B cell (primary cell): ENCODE measurements around the gene SUCLG2. TPM values are rescaled to one million over a fixed set of nuclear protein-coding genes. Genes with fewer than 3 reads are reported as not detected.

Experiments
- ATAC-seq: fragments of 200-7000 bp; cut with Tn5 transposase; one replicate; pipeline ENCODE4 v1.10.0; 2021; ENCODE audit warnings: low read depth, mild to moderate bottlenecking, moderate number of reproducible peaks, moderate library complexity
- CTCF ChIA-PET: fragments of 350-600 bp; sonication (Branson Sonifier 250); formaldehyde crosslinking; loops from one replicate; lab custom pipeline; 2021; ENCODE audit warnings: antibody characterized with exemption, inconsistent platforms; lab: Charles Lee
- POLR2A ChIA-PET: fragments of 350-600 bp; sonication (Branson Sonifier 250); formaldehyde crosslinking; loops from one replicate; lab custom pipeline; 2021; ENCODE audit warnings: antibody characterized with exemption; lab: Charles Lee
- DNase-seq: peaks from one replicate; pipeline ENCODE4 v3.0.0; 2013
- H2AFZ ChIP-seq: 2 replicates; pipeline ENCODE4 v1.6.1; 2012; ENCODE audit warnings: mild to moderate bottlenecking, low read depth, low read length; ENCODE audit not compliant: insufficient read depth, poor library complexity, severe bottlenecking
- H3K27ac ChIP-seq, 2 donors: 1 replicate in 1 of 2; 2 replicates in 1 of 2; pipeline ENCODE4 v1.5.1; 2012 to 2013; ENCODE audit warnings: low read length in 2 of 2, mild to moderate bottlenecking in 2 of 2, moderate library complexity in 1 of 2
- H3K27me3 ChIP-seq, 4 experiments: fragments of 200-600 bp in 1 of 4; sonication (generic) in 1 of 4; replicated peaks in 1 of 4; 1 replicate in 2 of 4; 2 replicates in 2 of 4; pipeline versions ENCODE4 v1.6.1 to v1.7.0; 2013 to 2016; ENCODE audit warnings: low read length in 3 of 4, mild to moderate bottlenecking in 2 of 4, mixed read lengths in 1 of 4, moderate library complexity in 1 of 4; ENCODE audit not compliant: insufficient read depth in 4 of 4, control insufficient read depth in 3 of 4; ENCODE audit errors: control extremely low read depth in 1 of 4
- H3K36me3 ChIP-seq, 2 experiments: replicated peaks in 1 of 2; 1 replicate in 1 of 2; 2 replicates in 1 of 2; pipeline versions ENCODE4 v1.6.1 to v1.7.1; 2013; ENCODE audit warnings: low read length in 1 of 2; ENCODE audit not compliant: insufficient read depth in 2 of 2, control insufficient read depth in 1 of 2; ENCODE audit errors: control extremely low read depth in 1 of 2, extremely low read depth in 1 of 2
- H3K4me1 ChIP-seq, 2 donors: fragments of 200-600 bp in 1 of 2; sonication (generic) in 1 of 2; 1 replicate in 1 of 2; 2 replicates in 1 of 2; pipeline versions ENCODE4 v1.5.1 to v1.6.1; 2013 to 2017; ENCODE audit warnings: low read length in 2 of 2; ENCODE audit not compliant: control insufficient read depth in 2 of 2, insufficient read depth in 2 of 2
- H3K4me2 ChIP-seq: replicated peaks from 2 replicates; pipeline ENCODE3; 2012; ENCODE audit warnings: mild to moderate bottlenecking, low read depth, low read length; ENCODE audit not compliant: poor library complexity, severe bottlenecking
- H3K4me3 ChIP-seq, 5 experiments: fragments of 200-600 bp in 1 of 5; sonication (generic) in 1 of 5; 1 replicate in 3 of 5; 2 replicates in 2 of 5; pipeline versions ENCODE4 v1.5.1 to v1.7.0; 2011 to 2016; ENCODE audit warnings: low read length in 4 of 5, mild to moderate bottlenecking in 4 of 5, low read depth in 2 of 5, control low read depth in 1 of 5, moderate library complexity in 1 of 5; ENCODE audit not compliant: insufficient read depth in 1 of 5; ENCODE audit errors: control extremely low read depth in 1 of 5, extremely low read depth in 1 of 5
- H3K79me2 ChIP-seq: fragments of 200-600 bp; sonication (generic); one replicate; pipeline ENCODE4 v1.6.0; 2016; ENCODE audit warnings: low read length; ENCODE audit not compliant: control insufficient read depth, insufficient read depth
- H3K9ac ChIP-seq: fragments of 200-600 bp; sonication (generic); 2 replicates; pipeline ENCODE4 v1.6.1; 2017; ENCODE audit warnings: mild to moderate bottlenecking, low read length, moderate library complexity
- H3K9me3 ChIP-seq, 3 donors: one replicate each; pipeline versions ENCODE4 v1.6.1 to v1.7.1; 2013; ENCODE audit warnings: low read length in 2 of 3; ENCODE audit not compliant: control insufficient read depth in 2 of 3, insufficient read depth in 1 of 3; ENCODE audit errors: control extremely low read depth in 1 of 3
- H4K20me1 ChIP-seq: 2 replicates; pipeline ENCODE4 v1.6.0; 2012; ENCODE audit warnings: mild to moderate bottlenecking, low read length; ENCODE audit not compliant: insufficient read depth, control insufficient read depth, poor library complexity, severe bottlenecking
- H3K27ac Mint-ChIP-seq: one replicate; pipeline ENCODE4 v1.8.0; 2021; ENCODE audit warnings: mixed read lengths
- H3K27me3 Mint-ChIP-seq: one replicate; pipeline ENCODE4 v1.8.0; 2021; ENCODE audit warnings: mixed read lengths
- H3K4me1 Mint-ChIP-seq: one replicate; pipeline ENCODE4 v1.8.0; 2021; ENCODE audit warnings: mixed read lengths
- H3K4me3 Mint-ChIP-seq: one replicate; pipeline ENCODE4 v1.8.0; 2021; ENCODE audit warnings: mixed read lengths
- H3K9me3 Mint-ChIP-seq: one replicate; pipeline ENCODE4 v1.8.0; 2022; ENCODE audit warnings: mixed read lengths; ENCODE audit not compliant: insufficient read depth
- EZH2 ChIP-seq: IDR thresholded peaks from 2 replicates; pipeline ENCODE4 v1.6.1; 2012; ENCODE audit warnings: borderline replicate concordance, low read depth, mild to moderate bottlenecking, moderate library complexity, low read length; ENCODE audit not compliant: insufficient read depth, poor library complexity, severe bottlenecking
- WGBS: methylation state at CpG from one replicate; pipeline ENCODE4 v1.1.5; 2013; ENCODE audit warnings: missing lambda C conversion rate; ENCODE audit not compliant: insufficient coverage; 5-methylcytosine and 5-hydroxymethylcytosine counted together
- intact Hi-C: fragments of 100-400 bp; cut with micrococcal nuclease; formaldehyde crosslinking; loops from one replicate; pipeline ENCODE4 v1.10.0; 2022
- polyA plus RNA-seq: library from polyadenylated mRNA; depleted of rRNA; stranded (reverse); fragments of >200 nt; gene quantifications from 2 replicates; pipeline ENCODE4 v1.2.3, GENCODE V29; 2012
- total RNA-seq, 2 donors: library from RNA; stranded (reverse); fragments of 120-200 nt in 1 of 2; gene quantifications; 1 replicate in 1 of 2; 2 replicates in 1 of 2; pipeline versions ENCODE4 v1.2.3 to v1.2.4, GENCODE V29; 2013 to 2022
- TF ChIP-seq, protein P1 (sequence below): fragments of 200-600 bp; IDR thresholded peaks from one replicate; pipeline ENCODE4 v1.8.0; 2022; ENCODE audit warnings: antibody characterized with exemption, mild to moderate bottlenecking

Gene SUCLG2
- total and polyA plus RNA-seq, 2 donors (not counting 1 experiment from before 2014, with no cell fraction given), result 9.1 to 35.8 TPM

DNA sequence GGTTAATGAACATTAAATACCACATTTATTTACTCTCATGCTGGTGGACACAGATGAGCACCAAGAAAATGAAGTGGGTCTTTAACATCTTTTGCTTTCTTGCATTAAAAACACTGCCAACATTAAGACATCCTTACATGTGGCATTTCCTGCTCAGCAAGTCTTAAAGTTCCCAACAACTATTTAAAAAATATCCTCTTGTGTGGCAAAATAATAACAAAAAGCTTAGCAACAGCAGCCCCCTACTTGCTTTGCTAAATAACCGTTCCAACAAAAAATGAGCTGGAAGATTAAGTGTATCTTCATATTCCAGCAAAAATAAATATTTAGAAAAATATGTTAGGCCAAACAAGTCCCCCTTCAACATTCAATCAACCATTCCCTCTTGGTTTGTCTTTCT, 93.1 kb downstream of the SUCLG2 start:
- intact Hi-C loops, result no loop called here
- Histone ChIP-seq H2AFZ (no peak overlapping the region), H3K4me1 (no peaks in the 10 kb centered on the region), H3K79me2 (peaks cover 18% of the 10 kb centered on the region), H3K27ac (no peak overlapping the region), H3K36me3 (peaks cover 7 to 17% of the 10 kb centered on the region in 2 experiments), H4K20me1 (peaks cover 5% of the 10 kb centered on the region), H3K4me2 (no peak overlapping the region), H3K9ac (no peak overlapping the region), H3K4me3 (no peak overlapping the region), H3K9me3 (no peaks in the 10 kb centered on the region), H3K27me3 (no peaks in the 10 kb centered on the region)
- no peaks in the 10 kb centered on the region for H3K9me3 Mint-ChIP-seq
- TF ChIP-seq, protein P1, sequence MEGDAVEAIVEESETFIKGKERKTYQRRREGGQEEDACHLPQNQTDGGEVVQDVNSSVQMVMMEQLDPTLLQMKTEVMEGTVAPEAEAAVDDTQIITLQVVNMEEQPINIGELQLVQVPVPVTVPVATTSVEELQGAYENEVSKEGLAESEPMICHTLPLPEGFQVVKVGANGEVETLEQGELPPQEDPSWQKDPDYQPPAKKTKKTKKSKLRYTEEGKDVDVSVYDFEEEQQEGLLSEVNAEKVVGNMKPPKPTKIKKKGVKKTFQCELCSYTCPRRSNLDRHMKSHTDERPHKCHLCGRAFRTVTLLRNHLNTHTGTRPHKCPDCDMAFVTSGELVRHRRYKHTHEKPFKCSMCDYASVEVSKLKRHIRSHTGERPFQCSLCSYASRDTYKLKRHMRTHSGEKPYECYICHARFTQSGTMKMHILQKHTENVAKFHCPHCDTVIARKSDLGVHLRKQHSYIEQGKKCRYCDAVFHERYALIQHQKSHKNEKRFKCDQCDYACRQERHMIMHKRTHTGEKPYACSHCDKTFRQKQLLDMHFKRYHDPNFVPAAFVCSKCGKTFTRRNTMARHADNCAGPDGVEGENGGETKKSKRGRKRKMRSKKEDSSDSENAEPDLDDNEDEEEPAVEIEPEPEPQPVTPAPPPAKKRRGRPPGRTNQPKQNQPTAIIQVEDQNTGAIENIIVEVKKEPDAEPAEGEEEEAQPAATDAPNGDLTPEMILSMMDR, result no peak
- CTCF ChIA-PET, result no interaction called here
- POLR2A ChIA-PET, result no interaction called here
- WGBS, result no CpG with 5 or more reads among the region's 1 CpG
- no peak overlapping the region for H3K27ac Mint-ChIP-seq
- H3K27me3 Mint-ChIP-seq, result no peaks in the 10 kb centered on the region
- DNase-seq (no peak), ATAC-seq (no peak)
- H3K4me1 Mint-ChIP-seq, result peaks cover 12% of the 10 kb centered on the region
- no peak overlapping the region for H3K4me3 Mint-ChIP-seq

DNA sequence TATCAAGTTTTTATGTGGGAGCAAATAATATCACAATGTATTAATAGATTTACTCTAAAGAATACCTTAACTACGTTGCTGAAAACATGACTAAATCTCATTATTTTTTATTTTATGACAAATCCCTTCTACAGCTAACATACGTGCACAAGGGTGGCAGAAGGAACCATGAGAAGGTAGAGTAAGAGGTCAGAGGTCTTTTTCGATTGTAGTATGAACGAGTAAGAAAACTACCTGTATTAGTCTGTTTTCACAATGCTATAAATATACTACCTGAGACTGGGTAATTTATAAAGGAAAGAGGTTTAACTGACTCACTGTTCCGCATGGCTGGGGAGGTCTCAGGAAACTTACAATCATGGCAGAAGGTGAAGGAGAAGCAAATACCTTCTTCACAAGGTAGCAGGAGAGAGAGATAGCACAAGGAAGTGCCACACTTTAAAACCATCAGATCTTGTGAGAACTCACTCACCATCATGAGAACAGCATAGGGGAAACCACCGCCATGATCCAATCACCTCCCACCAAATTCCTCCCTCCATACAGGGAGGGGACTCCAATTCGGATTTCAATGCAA, 95.3 kb downstream of the SUCLG2 start:
- H3K4me1 ChIP-seq, result no peaks in the 10 kb centered on the region
- H2AFZ ChIP-seq, result no peak overlapping the region
- H3K9me3 ChIP-seq, result no peaks in the 10 kb centered on the region
- DNase-seq (no peak), ATAC-seq (no peak)
- H3K27me3 Mint-ChIP-seq, result no peaks in the 10 kb centered on the region
- no peak overlapping the region for H3K4me3 ChIP-seq
- peaks cover 22% of the 10 kb centered on the region for H3K79me2 ChIP-seq
- H3K36me3 ChIP-seq, result peaks cover 3 to 22% of the 10 kb centered on the region in 2 experiments
- H3K9ac ChIP-seq, result no peak overlapping the region
- no CpG with 5 or more reads among the region's 7 CpGs for WGBS
- no peak for TF ChIP-seq EZH2
- TF ChIP-seq, protein P1, result no peak
- H3K4me3 Mint-ChIP-seq, result no peak overlapping the region
- no peak overlapping the region for H3K27ac ChIP-seq
- H3K4me2 ChIP-seq, result no peak overlapping the region
- H3K27me3 ChIP-seq, result no peaks in the 10 kb centered on the region
- peaks cover 12% of the 10 kb centered on the region for H3K4me1 Mint-ChIP-seq
- H3K9me3 Mint-ChIP-seq, result no peaks in the 10 kb centered on the region
- POLR2A ChIA-PET, result no interaction called here
- CTCF ChIA-PET, result no interaction called here
- H4K20me1 ChIP-seq, result no peaks in the 10 kb centered on the region
- no peak overlapping the region for H3K27ac Mint-ChIP-seq
- intact Hi-C loops, result no loop called here
